DMS153 treated with DMSO at 0.1 percent for 48 hours (cell line): ENCODE measurements around the gene FOS.
"Not testable (repeated sequence)": the region's sequence is repeated elsewhere in the genome, so short reads cannot be mapped to it uniquely, and the experiment has no call there.

Experiments used
- DNase-seq: peaks from one replicate; lab custom pipeline; 2025; ENCODE audit not compliant: unreplicated experiment; lab: John Stamatoyannopoulos, UW

Gene FOS

DNA sequence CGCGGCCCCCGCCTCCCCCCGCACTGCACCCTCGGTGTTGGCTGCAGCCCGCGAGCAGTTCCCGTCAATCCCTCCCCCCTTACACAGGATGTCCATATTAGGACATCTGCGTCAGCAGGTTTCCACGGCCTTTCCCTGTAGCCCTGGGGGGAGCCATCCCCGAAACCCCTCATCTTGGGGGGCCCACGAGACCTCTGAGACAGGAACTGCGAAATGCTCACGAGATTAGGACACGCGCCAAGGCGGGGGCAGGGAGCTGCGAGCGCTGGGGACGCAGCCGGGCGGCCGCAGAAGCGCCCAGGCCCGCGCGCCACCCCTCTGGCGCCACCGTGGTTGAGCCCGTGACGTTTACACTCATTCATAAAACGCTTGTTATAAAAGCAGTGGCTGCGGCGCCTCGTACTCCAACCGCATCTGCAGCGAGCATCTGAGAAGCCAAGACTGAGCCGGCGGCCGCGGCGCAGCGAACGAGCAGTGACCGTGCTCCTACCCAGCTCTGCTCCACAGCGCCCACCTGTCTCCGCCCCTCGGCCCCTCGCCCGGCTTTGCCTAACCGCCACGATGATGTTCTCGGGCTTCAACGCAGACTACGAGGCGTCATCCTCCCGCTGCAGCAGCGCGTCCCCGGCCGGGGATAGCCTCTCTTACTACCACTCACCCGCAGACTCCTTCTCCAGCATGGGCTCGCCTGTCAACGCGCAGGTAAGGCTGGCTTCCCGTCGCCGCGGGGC lies at the start of gene FOS:
TSS of gene FOS (plus strand) at position 407 of the 731 bp plus-strand sequence. CDS start at position 562, 155 bp downstream.
- peak; percentile 81 for DNase-seq

DNA sequence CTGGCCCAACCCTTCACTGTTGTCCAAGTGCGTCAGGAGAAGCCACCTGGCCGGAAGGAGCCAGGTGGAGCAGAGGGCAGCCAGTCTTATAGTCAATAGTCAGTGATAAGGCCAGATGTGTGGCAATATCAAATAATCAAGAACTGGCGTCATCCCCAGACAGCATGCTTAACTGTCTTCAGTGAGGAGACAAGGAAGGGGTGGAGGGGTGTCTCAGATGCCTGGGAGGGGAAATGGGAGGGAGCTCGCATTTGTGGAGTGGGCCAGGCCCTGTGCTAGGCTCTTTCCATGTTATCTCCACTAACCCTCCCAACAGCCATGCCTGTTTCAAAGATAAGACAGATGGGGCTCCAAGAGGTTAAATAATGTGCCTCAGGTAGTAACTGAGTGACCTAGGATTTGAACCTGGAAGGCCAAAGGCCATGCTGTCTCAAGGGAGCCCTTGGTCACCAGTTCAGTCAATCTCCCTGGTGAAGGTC lies 48.9 kb upstream of the FOS start:
- no peak for DNase-seq

GRCh38 chr14:75230140-75230792 lies 48.4 kb upstream of the FOS start:
- DNase-seq = peak; percentile 44

DNA sequence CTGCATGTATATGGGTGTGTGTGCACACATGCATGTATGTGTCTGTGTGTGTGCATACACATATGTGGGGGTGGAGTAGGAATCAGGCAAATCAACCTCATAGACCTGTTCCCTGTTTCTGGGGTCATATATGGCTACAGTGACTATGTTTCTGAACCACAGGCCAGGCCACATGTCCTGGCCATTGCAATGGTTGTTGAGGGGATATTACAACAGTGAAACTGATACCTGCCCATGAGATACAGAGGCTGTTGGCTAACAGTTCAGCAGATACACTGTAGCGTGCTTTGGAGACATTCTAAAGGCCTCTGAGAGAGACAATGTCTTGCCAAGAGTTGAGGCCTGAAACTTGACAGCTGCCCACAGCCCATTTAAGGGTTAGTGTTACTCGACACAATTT lies 47.3 kb upstream of the FOS start:
- DNase-seq = no peak

GRCh38 chr14:75232191-75232590 lies 46.4 kb upstream of the FOS start:
- DNase-seq = no peak

- DNase-seq = no peak
Measured at GRCh38 chr14:75232597-75232996, 46.0 kb upstream of the FOS start.

- DNase-seq = no peak
Measured at GRCh38 chr14:75234173-75235115, 44.2 kb upstream of the FOS start.

DNA sequence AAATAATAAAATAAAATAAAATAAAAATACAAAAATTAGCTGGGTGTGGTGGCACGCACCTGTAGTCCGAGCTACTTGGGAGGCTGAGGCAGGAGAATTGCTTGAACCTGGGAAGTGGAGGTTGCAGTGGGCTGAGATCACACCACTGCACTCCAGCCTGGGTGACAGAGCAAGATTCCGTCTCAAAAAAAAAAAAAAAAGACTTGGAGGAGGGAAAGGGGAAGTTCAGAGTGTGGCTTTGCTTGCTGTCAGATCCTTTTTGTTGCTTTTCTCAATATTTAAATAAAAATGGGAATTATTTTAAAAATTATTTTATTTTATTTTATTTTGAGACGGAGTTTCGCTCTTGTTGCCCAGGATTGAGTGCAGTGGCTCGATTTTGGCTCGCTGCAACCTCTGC lies 43.4 kb upstream of the FOS start:
- not testable (repeated sequence) for DNase-seq

DNA sequence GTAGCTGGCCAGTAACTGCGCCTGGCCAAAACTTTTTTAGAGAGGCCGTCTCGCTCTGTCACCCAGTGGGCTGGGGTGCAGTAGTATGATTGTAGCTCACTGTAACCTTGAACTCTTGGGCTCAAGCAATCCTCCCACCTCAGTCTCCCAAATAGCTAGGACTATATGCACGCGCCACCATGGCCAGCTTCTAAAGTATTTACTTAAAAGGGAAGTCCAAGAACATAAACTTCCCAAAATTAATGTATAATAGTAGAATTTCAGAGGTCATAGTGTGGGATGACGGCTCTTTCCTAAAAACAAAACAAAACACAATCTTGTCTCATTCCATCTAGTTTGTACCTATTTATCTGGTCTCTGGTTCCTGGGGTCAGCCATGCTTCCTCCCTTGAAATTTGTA lies 42.2 kb upstream of the FOS start:
- no peak for DNase-seq

GRCh38 chr14:75236901-75237419 lies 41.7 kb upstream of the FOS start:
- no peak for DNase-seq

DNA sequence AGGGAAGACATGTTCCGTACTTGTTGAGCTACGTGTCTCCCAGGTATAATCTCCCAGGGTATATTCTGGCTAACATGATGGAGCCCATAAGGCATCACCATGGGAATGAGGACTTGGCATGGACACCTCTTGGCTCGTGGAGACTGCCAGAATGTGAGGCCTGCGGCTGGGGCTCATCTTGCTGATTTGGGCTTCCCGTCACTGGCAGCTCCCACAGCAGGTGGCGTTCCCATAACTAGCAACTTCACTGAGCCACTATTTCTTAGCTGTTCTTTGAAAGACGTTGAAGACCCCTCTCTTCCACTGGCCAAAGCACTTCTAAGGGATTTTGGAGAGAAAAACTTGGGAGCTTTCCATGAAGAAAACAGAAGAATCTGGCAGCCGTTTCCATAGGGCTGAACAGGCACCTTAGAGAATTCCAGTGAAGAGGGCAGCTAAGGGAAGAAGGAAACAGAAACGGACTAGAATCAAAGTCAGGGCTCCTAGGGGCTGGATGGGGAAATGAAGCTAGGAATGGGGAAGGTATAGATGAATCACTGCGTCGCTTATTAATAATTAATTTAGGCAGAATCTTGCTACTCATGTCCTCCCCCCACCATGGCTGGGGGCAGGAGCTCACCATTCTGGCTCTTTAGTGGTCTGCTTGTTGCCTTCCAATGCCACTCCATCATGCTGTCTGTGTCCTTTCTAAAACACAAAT lies 39.7 kb upstream of the FOS start:
- DNase-seq = no peak

GRCh38 chr14:75240781-75241180 lies 37.8 kb upstream of the FOS start:
- no peak for DNase-seq

DNA sequence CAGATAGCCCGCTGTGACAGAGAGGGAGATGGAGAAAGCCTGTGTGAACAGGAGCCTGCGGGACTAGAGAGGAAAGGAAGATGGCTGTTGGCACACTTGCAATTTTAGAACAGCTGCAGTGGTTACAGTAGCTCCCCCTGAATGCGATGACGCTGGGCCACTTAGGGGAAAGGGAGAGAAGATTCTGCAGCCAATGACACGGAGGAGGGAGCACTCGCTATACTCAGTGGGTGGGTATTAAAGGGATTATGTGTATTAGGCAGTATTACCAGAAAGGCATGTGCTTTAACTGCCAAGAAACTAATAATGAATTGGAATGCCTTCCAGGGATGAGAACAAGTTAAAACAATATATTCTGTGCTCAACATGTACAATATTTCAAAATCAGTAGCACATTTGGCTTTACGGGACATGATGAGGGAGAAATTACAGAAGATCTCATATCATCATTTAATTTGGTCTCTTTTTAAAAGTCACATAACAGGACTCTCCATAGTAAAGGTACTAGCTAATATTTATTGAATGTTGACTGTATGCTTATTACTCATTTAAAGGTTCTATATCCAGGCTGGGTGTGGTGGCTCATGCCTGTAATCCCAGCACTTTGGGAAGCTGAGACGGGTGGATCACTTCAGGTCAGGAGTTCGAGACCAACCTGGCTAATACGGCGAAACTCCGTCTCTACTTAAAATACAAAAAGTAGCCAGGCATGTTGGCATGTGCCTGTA lies 35.9 kb upstream of the FOS start:
- DNase-seq = no peak

DNA sequence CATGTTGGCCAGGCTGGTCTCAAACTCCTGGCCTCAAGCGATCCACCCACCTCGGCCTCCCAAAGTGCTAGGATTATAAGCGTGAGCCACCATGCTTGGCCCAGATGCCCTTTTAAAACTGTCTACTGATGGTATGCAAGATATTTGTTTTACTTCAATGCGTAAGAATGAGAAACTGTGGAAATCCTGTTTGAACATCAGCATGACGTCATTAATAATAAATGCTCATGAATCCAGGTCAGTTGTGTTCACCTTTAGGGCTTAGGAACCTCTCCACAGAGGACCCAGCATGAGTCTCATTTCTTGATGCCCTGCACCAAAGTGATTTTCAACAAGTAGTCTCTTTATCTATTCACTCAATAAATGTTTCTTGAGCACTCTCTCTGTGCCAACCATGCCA lies 34.5 kb upstream of the FOS start:
- no peak for DNase-seq

DNA sequence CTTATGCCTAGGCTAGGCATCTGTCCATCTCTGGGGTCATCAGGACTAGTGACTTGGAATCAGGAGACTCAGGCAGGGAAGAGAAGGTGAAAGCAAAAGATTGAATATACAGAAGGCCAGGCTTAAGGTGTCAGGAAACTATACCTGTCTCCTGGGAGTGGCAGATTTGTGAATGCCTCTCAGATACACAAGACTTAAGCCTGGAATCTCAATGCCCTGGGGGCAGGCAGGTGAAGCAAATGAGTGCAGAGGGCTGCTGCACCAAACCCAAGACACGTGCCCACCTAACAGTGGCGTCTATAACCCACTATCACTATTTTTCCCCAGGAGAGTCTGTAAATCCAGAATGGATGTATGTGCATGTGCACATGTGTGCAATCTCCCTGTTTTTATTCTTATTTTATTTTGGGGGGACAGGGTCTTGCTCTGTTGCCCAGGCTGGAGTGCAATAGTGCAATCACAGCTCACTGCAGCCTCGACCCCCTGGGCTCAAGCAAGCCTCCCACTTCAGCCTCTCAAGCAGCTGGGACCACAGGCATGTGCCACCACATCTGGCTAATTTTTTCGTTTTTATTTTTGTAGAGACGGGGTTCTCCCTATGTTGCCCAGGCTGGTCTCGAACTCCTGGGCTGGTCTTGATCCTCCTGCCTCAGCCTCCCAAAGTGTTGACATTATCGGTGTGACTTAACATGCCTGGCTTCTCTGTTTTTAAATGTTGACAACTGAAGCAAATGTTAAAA lies 31.9 kb upstream of the FOS start:
- DNase-seq = no peak

DNA sequence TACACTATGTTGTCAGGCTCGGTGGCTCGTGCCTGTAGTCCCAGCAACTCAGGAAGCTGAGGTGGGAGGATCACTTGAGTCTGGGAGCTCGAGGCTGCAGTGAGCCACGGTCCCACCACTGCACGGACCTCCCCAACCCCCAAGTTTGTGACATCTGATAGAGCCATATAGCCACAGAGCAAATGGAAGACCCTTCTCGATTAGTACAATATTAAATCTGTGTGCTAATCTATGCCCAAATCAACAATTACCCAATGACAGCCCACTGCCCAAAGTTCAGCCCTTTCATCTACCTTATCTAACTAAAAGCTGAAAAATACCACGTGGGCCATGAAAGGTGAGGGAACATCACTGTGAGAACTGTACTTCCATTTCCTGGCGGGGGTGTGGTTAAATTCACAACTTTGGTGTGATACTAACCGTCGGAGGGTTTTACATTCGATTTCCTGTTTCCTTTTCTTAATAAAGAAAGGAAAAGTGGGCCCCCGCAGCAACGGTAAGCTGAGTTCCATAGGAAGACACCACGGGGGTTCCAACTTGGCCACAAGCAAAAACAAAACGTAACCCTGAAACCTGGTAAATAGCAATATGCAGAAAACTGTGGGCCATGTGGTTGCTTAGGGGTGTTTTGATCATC lies 31.2 kb upstream of the FOS start:
- DNase-seq = no peak

- no peak for DNase-seq
Measured at GRCh38 chr14:75247939-75248338, 30.7 kb upstream of the FOS start.

DNA sequence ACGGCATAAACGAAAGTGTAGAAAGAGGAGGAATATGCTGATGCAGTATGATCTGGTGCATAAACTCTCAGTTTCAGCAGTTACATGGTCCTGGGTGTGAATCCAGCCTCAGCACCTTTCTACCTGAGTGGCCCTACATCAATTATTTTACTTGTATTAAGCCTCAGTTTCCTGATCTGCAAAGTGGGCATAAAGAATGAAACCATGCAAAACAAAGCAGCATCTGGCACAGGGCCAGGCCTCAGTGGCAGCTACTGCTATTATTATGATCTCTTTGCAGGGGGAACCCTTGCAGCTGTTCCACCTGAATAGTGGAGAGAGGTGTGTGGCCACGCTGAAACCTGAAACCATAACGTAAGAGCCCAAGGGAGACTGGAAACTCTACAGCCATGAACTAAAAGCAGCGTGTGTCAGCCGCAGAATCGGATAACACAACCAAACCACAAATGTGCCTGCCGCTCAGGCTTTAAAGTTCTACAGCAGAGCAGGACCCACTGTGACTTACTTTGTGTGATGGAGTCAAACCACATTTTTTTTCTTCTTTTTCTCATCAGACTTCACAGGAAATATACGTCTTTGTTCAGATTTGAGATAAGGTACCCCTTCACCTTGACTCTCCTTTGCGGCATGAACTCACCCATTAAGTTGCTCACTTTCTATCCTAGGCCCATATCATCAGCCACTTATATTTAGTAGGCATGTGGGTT lies 29.2 kb upstream of the FOS start:
- DNase-seq = peak; percentile 72
